ENCODE data around the gene DOCK2.

DNA sequence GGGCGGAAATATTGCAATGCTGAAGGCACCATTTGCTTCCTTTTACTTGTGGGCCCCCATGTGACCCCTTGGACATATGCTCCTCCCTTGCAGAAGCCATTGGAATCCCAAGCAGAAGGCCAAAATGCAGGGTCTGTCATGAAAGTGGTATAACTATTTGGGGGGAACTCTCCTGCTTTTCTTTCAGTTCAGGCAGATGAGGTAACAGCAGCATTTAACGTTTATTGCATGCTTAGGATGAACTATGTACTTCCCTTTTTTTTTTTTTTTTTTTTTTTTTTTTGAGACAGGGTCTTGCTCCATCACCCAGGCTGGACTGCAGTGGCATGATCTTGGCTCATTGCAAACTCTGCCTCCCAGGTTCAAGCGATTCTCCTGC lies 476.4 kb downstream of the DOCK2 start:
- TF ChIP-seq EZH2 (IDR thresholded peaks at IDR 0.05; ENCODE audit: borderline replicate concordance, insufficient read depth, low read depth, low read length, poor library complexity, severe bottlenecking) (no peak), CTCF (IDR thresholded peaks at IDR 0.05) (no peak)
